GM18505 (cell line): ENCODE results near the gene SNX30.

Experiments
- ATAC-seq: cut with Tn5 transposase; IDR thresholded peaks from one replicate; pipeline ENCODE4 v1.9.1; 2021; ENCODE audit not compliant: unreplicated experiment
- POLR2A ChIP-seq: IDR thresholded peaks from 4 replicates; pipeline ENCODE4 v1.6.1; 2011; ENCODE audit warnings: borderline replicate concordance; ENCODE audit not compliant: insufficient read depth, insufficient read length; ENCODE audit errors: extremely low read depth

SNX30 gene

DNA sequence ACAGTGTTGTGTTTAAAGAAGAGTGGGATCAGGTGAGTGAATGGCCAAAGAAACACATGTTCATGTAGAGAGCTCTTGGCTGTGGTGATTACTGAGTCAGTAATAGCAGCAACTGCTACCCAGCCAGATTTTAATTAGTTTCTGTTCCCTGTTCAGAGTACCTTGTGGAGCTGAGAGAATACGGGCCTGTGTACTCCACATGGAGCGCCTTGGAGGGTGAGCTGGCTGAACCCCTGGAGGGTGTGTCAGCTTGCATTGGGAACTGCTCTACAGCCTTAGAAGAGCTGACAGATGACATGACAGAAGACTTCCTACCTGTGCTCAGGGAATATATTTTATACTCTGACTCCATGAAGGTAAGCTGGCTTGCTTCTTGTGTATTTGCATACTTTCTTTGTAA is 87.8 kb downstream of the SNX30 start:
- no peak for TF ChIP-seq POLR2A
- ATAC-seq: no peak

DNA sequence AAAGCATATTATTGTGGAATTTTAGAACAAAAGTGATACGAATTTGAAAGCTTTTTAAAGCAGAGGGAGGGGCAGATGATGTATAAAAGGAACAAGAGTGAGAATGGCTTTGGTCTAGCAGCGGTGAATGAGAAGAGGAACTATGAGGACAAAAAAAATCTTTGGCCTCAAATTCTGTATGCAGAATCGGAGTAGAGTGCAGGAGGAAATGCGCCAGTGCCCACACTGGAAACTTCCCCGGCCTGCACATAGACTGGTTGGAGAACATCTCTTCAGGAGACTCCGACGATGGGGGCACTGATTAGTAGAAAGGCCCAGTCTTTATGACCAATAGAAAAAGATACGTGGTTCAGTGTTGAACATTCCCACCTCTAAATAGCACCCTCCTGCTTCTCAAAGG is 88.8 kb downstream of the SNX30 start:
- no peak for ATAC-seq
- no peak for TF ChIP-seq POLR2A

DNA sequence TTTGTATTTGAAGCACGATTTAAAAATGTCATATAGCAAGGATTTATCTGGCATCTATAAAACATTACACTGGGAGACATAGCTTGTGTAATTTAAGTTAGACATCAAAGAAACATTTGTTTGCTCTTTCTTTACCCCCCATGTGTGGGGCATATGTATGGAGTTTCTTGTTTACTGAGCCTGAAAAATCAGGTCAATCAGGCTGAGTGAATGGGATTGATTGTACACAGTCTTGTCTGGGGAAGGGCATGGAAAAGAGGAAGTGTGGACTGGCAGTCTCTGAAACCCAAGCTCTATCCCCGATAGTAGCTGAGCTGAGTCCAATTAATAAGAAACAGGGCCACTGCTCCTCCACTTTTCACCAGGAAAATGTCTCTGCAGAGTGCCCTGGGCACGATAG is 90.7 kb downstream of the SNX30 start:
- ATAC-seq: no peak
- no peak for TF ChIP-seq POLR2A

DNA sequence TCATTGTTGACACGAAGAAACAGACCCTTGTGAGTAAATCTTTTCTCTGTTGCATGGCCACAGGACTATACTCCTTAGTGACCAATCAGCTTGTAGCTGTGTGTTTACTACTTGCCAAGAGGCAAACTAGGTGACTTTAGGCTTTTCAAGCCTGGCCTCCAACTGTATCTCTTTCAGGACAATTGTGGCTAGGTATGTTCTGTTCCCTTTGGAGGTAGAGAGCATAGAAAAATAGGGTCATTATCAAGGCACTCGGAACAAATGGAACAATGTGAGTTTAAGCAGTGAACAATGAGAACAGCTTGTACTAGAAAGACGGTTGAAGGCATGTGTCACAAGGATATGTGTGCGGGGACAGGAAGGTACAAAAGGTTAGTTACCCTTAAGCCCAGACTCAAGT is 92.0 kb downstream of the SNX30 start:
- ATAC-seq: no peak
- no peak for TF ChIP-seq POLR2A

DNA sequence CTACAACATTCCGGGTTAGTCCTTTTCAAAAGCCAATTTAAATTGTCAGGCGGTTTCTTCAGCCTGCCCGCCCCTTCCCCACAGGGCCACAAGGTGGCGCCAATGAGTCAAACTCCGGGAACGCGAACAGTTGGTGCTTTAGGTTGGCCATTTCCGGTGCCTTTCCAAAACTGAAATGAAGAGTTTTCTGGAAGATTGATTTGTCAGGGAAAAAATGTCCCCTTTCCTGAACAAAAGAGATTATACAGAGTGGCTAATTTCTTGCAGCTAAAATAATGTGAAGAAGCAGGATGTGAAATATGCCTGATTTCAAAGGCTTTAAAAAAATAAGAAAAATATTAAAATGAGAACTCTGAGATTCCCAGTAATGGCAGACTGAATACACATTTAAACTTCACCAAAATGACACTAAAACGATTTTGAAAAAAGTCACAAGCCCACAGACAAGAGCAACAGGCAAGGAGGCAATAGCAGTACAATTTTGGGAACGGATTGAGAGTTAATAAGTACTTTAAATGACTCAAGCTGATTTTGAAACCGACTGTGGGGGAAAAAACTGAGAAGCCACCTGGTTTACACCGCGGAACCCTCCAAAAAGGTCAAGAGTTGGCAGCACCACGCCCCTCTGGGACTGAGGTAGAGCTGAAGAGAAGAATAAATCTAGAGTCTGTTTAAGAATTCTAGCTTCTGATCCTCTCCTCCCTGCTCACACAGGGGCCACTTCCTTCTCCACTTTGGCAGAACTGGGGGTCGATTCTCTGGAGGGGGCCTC is 94.4 kb downstream of the SNX30 start:
- no peak for ATAC-seq

DNA sequence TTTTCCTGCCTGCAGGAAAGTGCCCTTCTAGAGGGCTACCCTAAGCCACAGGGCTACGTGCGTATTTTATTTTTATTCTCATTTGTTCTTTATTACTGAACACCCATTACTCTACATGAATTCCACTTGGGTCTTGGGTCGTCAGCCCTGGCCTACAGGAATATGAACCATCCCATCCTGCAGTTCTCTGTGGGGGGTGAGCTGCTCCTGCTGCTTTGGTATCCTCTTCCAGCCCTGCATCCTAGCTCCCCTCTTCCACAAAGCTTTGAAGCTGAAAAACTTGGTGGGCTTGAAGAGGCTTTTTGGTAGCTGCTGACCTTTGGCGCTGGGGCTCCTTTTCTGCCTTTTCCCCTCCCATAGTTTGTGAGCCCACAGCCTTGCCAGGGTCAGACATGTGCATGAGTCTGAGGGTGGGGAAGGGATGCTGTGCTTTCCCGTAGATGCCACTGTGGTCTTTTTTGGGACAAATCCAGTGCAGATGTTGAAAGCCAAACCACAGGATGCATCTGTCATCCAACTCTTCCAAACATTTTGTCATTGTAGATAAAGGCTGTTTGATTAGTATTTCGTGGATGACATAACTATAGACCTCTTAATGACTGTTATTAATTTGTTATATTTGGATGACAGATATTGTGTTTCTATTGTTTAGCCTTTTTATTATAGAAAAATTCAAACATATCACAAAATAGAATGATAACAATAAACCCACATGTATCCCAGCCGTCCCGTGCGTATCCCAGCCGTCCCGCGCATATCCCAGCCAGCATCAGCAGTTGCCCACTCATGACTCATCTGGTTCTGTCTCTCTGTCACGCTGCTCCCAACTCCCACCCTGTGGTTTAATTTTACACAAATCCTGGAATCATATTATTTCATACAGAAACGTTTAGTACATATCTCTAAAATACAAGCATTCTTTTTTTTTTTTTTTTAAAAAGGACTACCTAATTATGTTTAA is 96.2 kb downstream of the SNX30 start:
- TF ChIP-seq POLR2A: no peak
- ATAC-seq: no peak

More for the DNA sequence above, 94.4 kb downstream of the SNX30 start:
- TF ChIP-seq POLR2A: no peak

DNA sequence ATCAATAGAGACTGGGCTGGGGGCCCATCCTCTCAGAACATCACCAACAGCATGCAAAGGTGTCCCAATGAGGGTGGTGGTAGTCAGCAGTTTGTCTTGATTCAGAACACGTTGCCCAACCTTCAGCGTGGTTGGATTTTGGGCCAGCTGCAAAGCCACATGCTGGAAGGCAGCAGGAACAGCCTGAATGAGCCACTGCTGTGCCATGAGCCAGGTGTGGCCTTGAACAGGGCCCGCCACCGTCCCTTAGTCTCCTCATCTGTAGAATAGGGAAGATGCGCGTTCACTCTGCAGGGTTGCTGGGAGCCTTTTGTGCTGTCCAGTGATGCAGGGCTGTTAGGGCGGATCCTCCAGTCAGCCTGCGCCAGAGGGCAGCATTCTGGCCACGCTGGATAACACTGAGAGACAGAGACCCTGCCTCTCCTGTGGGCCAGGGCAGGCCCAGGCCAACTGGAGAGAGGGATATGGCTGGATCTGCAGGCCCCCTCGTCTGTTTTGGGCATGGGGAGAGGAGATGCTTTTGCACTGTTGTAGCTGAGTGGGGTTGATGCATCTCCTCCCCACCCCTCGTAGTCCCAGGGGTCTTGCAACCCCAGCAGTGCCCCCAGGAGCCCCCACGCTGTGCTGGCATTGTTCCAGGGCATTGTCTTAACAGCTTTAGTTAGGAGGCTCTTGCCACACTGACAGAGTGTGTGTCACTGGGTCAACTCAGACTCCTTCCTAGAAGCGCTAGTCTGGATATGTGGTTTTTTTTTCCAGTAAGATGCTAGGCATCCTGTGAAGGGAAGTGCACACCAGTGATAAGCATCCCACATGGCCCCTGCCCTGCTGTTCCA is 98.0 kb downstream of the SNX30 start:
- no peak for ATAC-seq
- no peak for TF ChIP-seq POLR2A

DNA sequence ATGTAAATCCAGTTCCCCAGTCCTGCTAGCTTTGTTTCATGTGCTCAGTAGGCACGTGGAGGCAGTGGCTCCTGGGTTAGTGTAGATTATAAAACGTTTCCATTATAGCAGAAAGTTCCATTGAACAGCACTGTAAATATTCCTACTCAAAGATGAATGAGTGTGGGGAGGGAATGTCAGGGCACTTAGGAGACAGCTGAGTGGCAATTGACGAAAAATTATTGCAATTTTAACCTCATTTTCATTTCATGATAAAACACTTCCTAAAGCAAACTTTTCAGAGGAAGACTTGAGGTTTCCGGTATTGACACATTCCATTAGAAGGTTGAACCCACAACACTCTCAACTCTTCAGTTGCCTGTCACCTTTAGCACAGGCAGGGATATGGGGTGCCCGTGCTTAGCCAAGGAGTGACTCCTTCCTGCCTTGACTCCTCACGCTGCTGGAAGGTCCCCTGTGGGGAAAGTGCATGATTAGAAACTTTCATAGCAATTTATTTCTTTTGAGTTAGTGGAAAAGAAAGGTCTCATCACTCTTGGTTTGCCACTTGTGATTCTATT is 98.9 kb downstream of the SNX30 start:
- no peak for ATAC-seq
- no peak for TF ChIP-seq POLR2A

DNA sequence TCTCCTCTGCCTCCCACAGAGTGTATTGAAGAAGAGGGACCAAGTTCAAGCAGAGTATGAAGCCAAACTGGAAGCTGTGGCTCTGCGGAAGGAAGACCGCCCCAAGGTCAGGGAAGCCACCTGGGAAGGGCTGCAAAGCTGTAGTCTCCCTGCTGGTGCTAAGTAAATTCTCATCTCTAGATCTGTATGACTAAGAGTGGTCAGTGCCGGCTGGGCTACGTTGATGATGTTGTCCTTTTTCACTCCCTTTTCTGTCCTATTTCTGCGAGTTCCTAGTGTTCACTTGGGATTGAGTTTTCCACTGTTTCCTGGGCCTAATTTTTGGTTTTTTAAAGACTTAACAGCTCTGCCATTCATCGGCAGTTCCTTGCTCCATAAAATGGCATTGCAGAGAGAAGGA is 100.3 kb downstream of the SNX30 start:
- ATAC-seq: no peak
- no peak for TF ChIP-seq POLR2A

DNA sequence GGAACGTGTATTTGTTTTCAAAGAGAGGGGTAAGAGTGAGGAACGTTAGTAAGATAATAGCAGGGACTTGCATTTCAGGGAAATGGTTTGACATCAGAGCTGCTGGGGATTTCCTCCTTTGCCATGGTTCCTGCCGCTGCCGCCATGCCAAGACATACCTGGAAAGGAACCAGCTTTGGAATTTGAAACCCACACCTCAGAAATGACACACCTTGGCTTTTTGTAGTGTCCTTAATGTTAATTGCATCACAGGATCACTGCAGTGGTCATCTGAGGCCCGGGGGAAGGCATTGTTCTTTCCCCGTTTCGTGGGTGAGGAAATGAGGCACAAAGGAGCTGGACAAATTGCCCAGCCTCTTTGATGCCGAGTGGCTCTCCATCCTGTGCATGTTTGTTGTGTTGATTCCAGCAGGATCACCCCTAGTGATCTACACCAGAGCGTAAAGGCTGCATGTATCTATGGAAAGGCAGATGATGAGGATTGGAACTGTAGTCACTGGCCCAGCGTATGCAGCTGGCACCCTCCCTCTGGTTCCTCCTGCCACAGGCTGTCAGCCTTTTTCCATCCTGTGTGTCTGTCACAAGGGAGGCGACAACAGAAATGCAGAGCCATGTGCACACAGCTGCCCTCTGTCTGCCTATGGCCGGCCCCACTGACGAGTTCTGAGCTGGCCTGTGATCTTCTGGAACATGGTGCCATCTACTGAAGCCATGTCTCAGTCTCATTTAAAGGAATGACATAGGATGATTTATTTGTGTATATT is 102.4 kb downstream of the SNX30 start:
- no peak for TF ChIP-seq POLR2A
- ATAC-seq: no peak

DNA sequence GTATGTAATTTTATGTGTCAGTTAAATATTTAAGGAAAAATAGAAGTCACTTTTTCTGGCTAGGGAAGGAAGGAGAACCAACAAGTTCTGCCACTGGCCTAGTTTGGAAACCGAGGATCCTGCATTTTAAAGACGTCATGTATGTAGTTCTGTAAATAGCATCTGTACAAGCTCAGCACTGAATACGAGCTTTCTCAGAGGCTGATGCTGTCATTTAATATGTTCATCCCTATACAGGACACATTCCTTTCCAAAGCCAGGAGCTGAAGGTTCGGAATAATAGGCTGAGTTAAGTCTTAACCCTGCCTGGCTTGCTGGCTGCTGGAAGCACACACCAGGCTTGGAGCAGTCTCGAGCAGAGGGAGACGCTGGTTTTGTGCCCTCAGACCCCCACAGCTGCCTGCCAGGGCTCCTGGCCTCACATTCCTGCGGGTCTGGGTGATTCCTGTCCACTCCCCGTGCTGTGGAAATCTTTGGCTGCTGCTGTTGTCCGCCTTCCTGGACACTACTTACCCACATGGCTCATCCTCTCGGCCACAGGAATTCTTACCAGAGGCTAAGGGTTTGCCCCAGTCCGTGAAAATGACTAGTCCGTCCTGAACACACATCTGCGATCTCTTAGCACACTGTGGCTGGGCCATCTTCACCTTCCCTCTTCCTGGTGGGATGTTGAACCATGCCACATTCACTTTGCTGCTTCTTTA is 103.5 kb downstream of the SNX30 start:
- TF ChIP-seq POLR2A: no peak
- no peak for ATAC-seq

DNA sequence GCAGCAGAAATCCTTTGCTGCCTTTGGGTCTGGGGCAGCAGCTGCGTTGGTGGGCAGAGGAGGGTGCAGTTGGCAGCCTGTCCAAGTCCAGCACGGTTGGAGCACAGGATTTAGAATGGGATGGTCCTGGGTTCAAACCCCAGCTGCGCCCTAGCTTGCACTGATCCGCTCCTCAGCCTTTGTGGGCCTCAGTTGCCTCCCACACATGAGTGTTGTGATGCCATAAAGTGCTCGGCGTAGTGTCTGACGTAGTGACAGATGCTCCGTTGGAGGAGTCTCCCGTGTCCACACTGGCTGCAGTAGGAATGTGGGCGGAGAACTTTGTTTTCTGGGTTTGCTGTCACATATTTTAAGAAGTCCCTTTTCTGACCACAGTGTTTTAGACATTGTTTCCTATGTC is 104.1 kb downstream of the SNX30 start:
- no peak for ATAC-seq
- TF ChIP-seq POLR2A: no peak

DNA sequence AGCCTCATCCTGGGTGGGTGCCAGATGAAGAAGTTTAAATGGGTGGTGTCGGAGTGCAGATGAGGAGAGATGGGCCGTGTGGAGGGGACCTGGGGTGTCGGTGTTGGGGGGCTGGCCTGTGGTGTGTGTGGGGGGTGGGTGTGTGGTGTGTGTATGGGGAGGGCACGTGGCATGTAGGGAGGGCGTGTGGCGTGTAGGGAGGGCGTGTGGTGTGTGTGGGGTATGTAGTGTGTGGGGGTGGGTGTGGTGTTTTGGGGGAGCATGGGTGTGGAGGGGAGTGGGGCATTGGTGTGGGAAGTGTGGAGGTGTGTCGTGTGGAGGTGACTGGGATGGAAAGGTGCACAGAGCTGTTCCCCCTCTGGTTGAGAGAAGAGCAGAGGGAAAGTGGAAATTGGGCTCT is 105.6 kb downstream of the SNX30 start:
- no peak for TF ChIP-seq POLR2A
- no peak for ATAC-seq
